ENCODE results near the gene MXD1.

DNA sequence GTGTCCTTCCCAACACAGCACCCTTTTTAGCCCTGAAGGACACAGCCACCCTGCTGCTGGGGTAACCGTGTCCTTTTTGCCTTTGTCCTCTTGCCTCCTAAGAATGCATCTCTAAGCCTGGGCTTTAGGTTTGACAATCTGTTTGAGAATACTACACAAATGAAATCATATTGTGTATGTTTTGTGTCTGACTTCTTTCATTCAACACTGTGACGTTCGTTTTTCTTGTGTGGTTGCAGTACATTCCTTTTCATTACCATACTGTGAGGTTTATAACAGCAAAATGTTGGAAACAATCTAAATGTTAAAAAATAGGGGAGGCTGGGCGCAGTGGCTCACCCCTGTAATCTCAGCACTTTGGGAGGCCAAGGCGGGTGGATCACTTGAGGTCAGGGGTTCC is 35.3 kb downstream of the MXD1 start:
- no peak for TF ChIP-seq POLR2A (IDR thresholded peaks at IDR 0.05)
- TF ChIP-seq EP300 (IDR thresholded peaks at IDR 0.05), result no peak
- TF ChIP-seq CTCF (IDR thresholded peaks at IDR 0.05), result no peak
- TF ChIP-seq POLR2AphosphoS5 (IDR thresholded peaks at IDR 0.05), result no peak

Measured in sigmoid colon (tissue), 4 donors.